ENCODE data around the gene IBTK. TPM values are rescaled to one million over a fixed set of nuclear protein-coding genes. Genes with fewer than 3 reads are reported as not detected.

IBTK gene
- total and polyA plus RNA-seq, 4 donors = 14.1 to 66.8 (median 21.0) TPM

DNA sequence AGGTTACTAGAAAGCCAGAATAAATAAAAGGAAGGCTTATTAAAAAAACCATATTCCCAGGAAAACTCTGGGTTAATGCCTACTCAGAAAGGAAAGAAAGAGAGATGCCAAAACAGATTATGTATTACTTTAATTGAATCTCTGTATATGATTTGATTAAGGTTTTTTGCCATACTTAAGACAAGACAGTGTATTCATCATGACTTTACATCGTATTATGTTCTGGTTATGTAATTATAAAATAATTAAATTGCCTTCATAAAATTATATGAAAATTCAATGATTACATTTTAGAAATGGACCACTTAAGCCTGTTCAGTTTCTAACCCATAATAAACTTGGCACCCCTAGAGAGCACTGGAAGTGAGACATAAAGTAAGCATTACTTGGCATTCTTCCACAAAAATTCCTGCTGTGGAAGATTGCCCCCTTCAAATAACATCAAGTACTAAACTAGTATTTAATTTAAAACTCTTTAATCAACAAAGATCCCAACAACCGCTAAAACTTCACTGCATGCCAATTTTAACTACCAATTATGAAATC is 20.8 kb upstream of the IBTK start:
- Histone ChIP-seq H3K4me3 (ENCODE audit: low read depth in 1 of 3, low read length in 3 of 3) (no peak overlapping the region), H3K9ac (ENCODE audit: low read depth in 1 of 2, low read length in 2 of 2) (no peak overlapping the region), H3K4me1 (ENCODE audit: control insufficient read depth in 4 of 4, insufficient read depth in 4 of 4, low read length in 3 of 4) (no peaks in the 10 kb centered on the region), H3K27me3 (ENCODE audit: control insufficient read depth in 4 of 4, insufficient read depth in 4 of 4, low read length in 3 of 4) (no peaks in the 10 kb centered on the region), H3K36me3 (ENCODE audit: control insufficient read depth in 4 of 4, insufficient read depth in 3 of 4, low read depth in 1 of 4, low read length in 3 of 4) (no peaks in the 10 kb centered on the region), H3K27ac (ENCODE audit: low read depth in 1 of 2, low read length in 2 of 2) (no peak overlapping the region), H3K9me3 (ENCODE audit: control insufficient read depth in 4 of 4, low read length in 3 of 4) (no peaks in the 10 kb centered on the region)
- TF ChIP-seq ZBTB33 (IDR thresholded peaks at IDR 0.05) (no peak), REST (IDR thresholded peaks at IDR 0.05) (no peak), RXRA (IDR thresholded peaks at IDR 0.05) (no peak), CTCF (IDR thresholded peaks at IDR 0.05; ENCODE audit: low read depth, low read length, missing input control) (no peak), HNF4G (IDR thresholded peaks at IDR 0.05) (no peak), FOXA1 (IDR thresholded peaks at IDR 0.05) (no peak), GABPA (IDR thresholded peaks at IDR 0.05 in 1 of 2, conservative IDR thresholded peaks at IDR 0.05 in 1 of 2) (no peak), JUND (IDR thresholded peaks at IDR 0.05) (no peak), FOXA2 (IDR thresholded peaks at IDR 0.05) (no peak), NR2F2 (IDR thresholded peaks at IDR 0.05) (no peak), YY1 (IDR thresholded peaks at IDR 0.05) (no peak), RAD21 (IDR thresholded peaks at IDR 0.05) (no peak), TAF1 (conservative IDR thresholded peaks at IDR 0.05) (no peak), MAX (IDR thresholded peaks at IDR 0.05) (no peak), ATF3 (IDR thresholded peaks at IDR 0.05) (no peak)
- DNase-seq (ENCODE audit: low spot score) = no peak
- WGBS = 61% methylated on average over 2 of the region's 2 CpGs

DNA sequence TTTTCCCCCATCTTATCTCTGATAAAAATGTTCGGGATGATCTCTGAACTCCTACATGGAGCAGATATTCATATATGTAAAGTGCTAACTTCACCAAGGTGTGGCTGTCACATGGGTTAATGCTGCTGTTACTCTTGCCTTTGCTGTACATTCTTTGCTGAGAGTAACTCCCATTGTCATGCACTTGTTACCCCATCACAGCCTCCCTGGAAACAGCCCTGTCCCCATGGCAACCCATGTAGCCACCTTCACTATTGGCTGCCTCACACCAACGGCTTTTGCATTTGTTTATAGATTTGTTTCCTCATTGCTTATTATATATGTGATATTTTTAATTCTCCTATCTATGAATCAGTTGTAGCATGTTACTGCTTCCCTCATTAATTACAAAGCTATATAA is 17.3 kb upstream of the IBTK start:
- TF ChIP-seq FOXA2 (IDR thresholded peaks at IDR 0.05) (no peak), RAD21 (IDR thresholded peaks at IDR 0.05) (no peak), GABPA (IDR thresholded peaks at IDR 0.05 in 1 of 2, conservative IDR thresholded peaks at IDR 0.05 in 1 of 2) (no peak), HNF4A (conservative IDR thresholded peaks at IDR 0.05) (no peak), YY1 (IDR thresholded peaks at IDR 0.05) (no peak), MAX (IDR thresholded peaks at IDR 0.05) (no peak), SP1 (IDR thresholded peaks at IDR 0.05) (no peak), EGR1 (IDR thresholded peaks at IDR 0.05; ENCODE audit: low read depth in 2 of 2) (no peak)

More for the DNA sequence above, 17.3 kb upstream of the IBTK start:
- Histone ChIP-seq H3K9ac (ENCODE audit: low read depth in 1 of 2, low read length in 2 of 2) (no peak overlapping the region), H3K27ac (ENCODE audit: low read depth in 1 of 2, low read length in 2 of 2) (no peak overlapping the region), H3K36me3 (ENCODE audit: control insufficient read depth in 4 of 4, insufficient read depth in 3 of 4, low read depth in 1 of 4, low read length in 3 of 4) (no peaks in the 10 kb centered on the region), H3K4me1 (ENCODE audit: control insufficient read depth in 4 of 4, insufficient read depth in 4 of 4, low read length in 3 of 4) (no peaks in the 10 kb centered on the region), H3K9me3 (ENCODE audit: control insufficient read depth in 4 of 4, low read length in 3 of 4) (no peaks in the 10 kb centered on the region), H3K4me3 (ENCODE audit: low read depth in 1 of 3, low read length in 3 of 3) (no peak overlapping the region), H3K27me3 (ENCODE audit: control insufficient read depth in 4 of 4, insufficient read depth in 4 of 4, low read length in 3 of 4) (no peaks in the 10 kb centered on the region)
- no peak for DNase-seq (ENCODE audit: low spot score)
- WGBS = 77% methylated on average over 2 of the region's 2 CpGs

All from liver (tissue), 9 donors.